Mesenchymal stem cell (in vitro differentiated cells and primary cell): Measurements from ENCODE around the gene RASGRP2.

ENCODE experiments used
- DNase-seq: peaks from one replicate; pipeline ENCODE4 v3.0.0-alpha.2; 2013
- H2AFZ ChIP-seq: one replicate; pipeline ENCODE4 v1.6.1; 2013; ENCODE audit warnings: low read depth, mild to moderate bottlenecking, control low read depth, inconsistent platforms, low read length, moderate library complexity
- H2AK5ac ChIP-seq: 2 replicates; pipeline ENCODE4 v1.6.1; 2013; ENCODE audit warnings: low read length, moderate library complexity, mild to moderate bottlenecking, inconsistent platforms; ENCODE audit not compliant: severe bottlenecking
- H2BK120ac ChIP-seq: one replicate; pipeline ENCODE4 v1.6.1; 2013; ENCODE audit warnings: low read depth, mild to moderate bottlenecking, inconsistent platforms, low read length, moderate library complexity
- H2BK12ac ChIP-seq, 2 experiments: one replicate each; pipeline ENCODE4 v1.6.1; 2013; ENCODE audit warnings: inconsistent platforms in 2 of 2, low read length in 2 of 2, mild to moderate bottlenecking in 2 of 2, moderate library complexity in 2 of 2, control low read depth in 1 of 2
- H2BK15ac ChIP-seq: one replicate; pipeline ENCODE4 v1.6.1; 2013; ENCODE audit warnings: mild to moderate bottlenecking, low read depth, inconsistent platforms; ENCODE audit not compliant: poor library complexity, severe bottlenecking
- H2BK5ac ChIP-seq: 2 replicates; pipeline ENCODE4 v1.6.1; 2013; ENCODE audit warnings: low read depth, mild to moderate bottlenecking, low read length, control low read depth, inconsistent platforms; ENCODE audit not compliant: poor library complexity, severe bottlenecking
- H3K14ac ChIP-seq, 2 experiments: one replicate each; pipeline ENCODE4 v1.6.1; 2013; ENCODE audit warnings: inconsistent platforms in 2 of 2, low read length in 2 of 2, control low read depth in 1 of 2, mild to moderate bottlenecking in 1 of 2, moderate library complexity in 1 of 2
- H3K18ac ChIP-seq, 2 experiments: one replicate each; pipeline ENCODE4 v1.6.1; 2013; ENCODE audit warnings: inconsistent platforms in 2 of 2, low read length in 2 of 2, control low read depth in 1 of 2, low read depth in 1 of 2, mild to moderate bottlenecking in 1 of 2
- H3K23ac ChIP-seq, 2 experiments: one replicate each; pipeline ENCODE4 v1.6.1; 2013; ENCODE audit warnings: inconsistent platforms in 2 of 2, low read length in 2 of 2, mild to moderate bottlenecking in 2 of 2, moderate library complexity in 2 of 2, control low read depth in 1 of 2
- H3K27ac ChIP-seq: 2 replicates; pipeline ENCODE4 v1.5.1; 2013; ENCODE audit warnings: mild to moderate bottlenecking, moderate library complexity, low read length, control low read depth, inconsistent platforms; ENCODE audit not compliant: poor library complexity, severe bottlenecking
- H3K27me3 ChIP-seq, 2 experiments: 2 replicates each; pipeline versions ENCODE4 v1.6.1 to v1.7.0; 2013; ENCODE audit warnings: low read length in 2 of 2, mild to moderate bottlenecking in 2 of 2, moderate library complexity in 2 of 2, control low read depth in 1 of 2, inconsistent platforms in 1 of 2; ENCODE audit not compliant: control insufficient read depth in 1 of 2, insufficient read depth in 1 of 2
- H3K36me3 ChIP-seq, 2 experiments: 2 replicates each; pipeline versions ENCODE4 v1.6.1 to v1.7.0; 2013; ENCODE audit warnings: low read length in 2 of 2, control low read depth in 1 of 2, inconsistent platforms in 1 of 2, low read depth in 1 of 2, mild to moderate bottlenecking in 1 of 2; ENCODE audit not compliant: insufficient read depth in 2 of 2, control insufficient read depth in 1 of 2
- H3K4ac ChIP-seq, 2 experiments: one replicate each; pipeline ENCODE4 v1.6.1; 2013; ENCODE audit warnings: inconsistent platforms in 2 of 2, low read length in 2 of 2, mild to moderate bottlenecking in 2 of 2, moderate library complexity in 2 of 2, control low read depth in 1 of 2, low read depth in 1 of 2
- H3K4me1 ChIP-seq: 2 replicates; pipeline ENCODE4 v1.6.1; 2013; ENCODE audit warnings: low read depth, low read length, control low read depth; ENCODE audit not compliant: control insufficient read depth, insufficient read depth
- H3K4me2 ChIP-seq: 2 replicates; pipeline ENCODE4 v1.6.1; 2013; ENCODE audit warnings: low read length, mild to moderate bottlenecking, inconsistent platforms; ENCODE audit not compliant: poor library complexity, severe bottlenecking
- H3K4me3 ChIP-seq, 2 experiments: 2 replicates each; pipeline versions ENCODE4 v1.5.1 to v1.7.0; 2013; ENCODE audit warnings: low read length in 2 of 2, mild to moderate bottlenecking in 2 of 2, control low read depth in 1 of 2, low read depth in 1 of 2; ENCODE audit not compliant: insufficient read depth in 1 of 2
- H3K79me1 ChIP-seq: replicated peaks from 2 replicates; pipeline ENCODE4 v1.6.1; 2013; ENCODE audit warnings: mild to moderate bottlenecking, control low read depth, low read length, inconsistent platforms; ENCODE audit not compliant: poor library complexity, severe bottlenecking
- H3K9ac ChIP-seq: 2 replicates; pipeline ENCODE4 v1.7.0; 2013; ENCODE audit warnings: mild to moderate bottlenecking, low read length, moderate library complexity
- H3K9me3 ChIP-seq: 2 replicates; pipeline ENCODE4 v1.7.0; 2013; ENCODE audit warnings: mild to moderate bottlenecking, low read length; ENCODE audit not compliant: control insufficient read depth
- H4K8ac ChIP-seq: one replicate; pipeline ENCODE4 v1.6.1; 2013; ENCODE audit warnings: inconsistent platforms, mild to moderate bottlenecking, low read length, moderate library complexity
- H4K91ac ChIP-seq: one replicate; pipeline ENCODE4 v1.6.1; 2013; ENCODE audit warnings: mild to moderate bottlenecking, low read length, inconsistent platforms
- WGBS: methylation state at CpG from one replicate; pipeline ENCODE4 v1.1.7; 2013; ENCODE audit warnings: mixed read lengths; 5-methylcytosine and 5-hydroxymethylcytosine counted together

The RASGRP2 gene

DNA sequence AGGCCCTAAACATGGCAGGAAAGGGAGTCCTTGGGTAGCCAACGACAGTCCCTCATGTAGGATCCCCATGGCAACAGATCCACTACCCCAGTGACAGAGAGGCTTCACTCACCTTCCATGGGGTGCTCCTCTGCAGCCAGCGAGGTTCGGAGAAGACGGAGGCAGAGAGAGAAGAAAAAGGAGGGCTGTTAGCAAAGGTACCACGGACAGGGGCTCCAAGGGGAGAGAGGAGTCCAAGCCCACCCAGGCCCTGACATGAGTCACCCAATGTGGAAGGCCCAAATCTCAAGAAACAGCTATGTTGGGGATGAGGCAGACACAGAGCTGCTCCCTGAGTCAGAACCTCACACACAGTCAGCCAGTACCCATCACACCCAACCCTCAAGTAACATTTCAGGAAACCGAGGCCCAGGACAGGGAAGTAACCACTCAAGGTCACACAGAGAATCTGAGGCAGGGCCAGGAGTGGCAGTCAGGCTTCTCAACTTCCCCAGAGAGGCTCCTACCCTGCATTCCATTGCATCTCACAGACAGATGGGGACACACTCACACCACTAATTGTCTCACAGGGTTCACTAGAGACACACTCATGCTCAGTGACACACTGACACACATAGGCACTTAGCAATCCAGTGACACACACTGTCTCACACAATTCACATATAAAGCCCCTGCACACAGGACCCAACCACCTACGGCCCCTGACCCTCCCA, 46.1 kb downstream of the RASGRP2 start:
- Histone ChIP-seq H3K4me2 (no peak overlapping the region), H2AFZ (no peak overlapping the region), H3K27me3 (peaks cover 71 to 72% of the 10 kb centered on the region in 2 experiments), H3K23ac (no peak overlapping the region), H3K4me3 (no peak overlapping the region), H3K36me3 (no peaks in the 10 kb centered on the region), H2BK120ac (no peak overlapping the region), H3K9me3 (no peaks in the 10 kb centered on the region), H4K8ac (no peak overlapping the region), H3K14ac (no peak overlapping the region), H2BK5ac (no peak overlapping the region), H3K9ac (no peak overlapping the region), H2AK5ac (no peak overlapping the region), H3K4ac (no peak overlapping the region), H3K4me1 (peaks cover 6% of the 10 kb centered on the region), H3K27ac (no peak overlapping the region), H2BK15ac (no peak overlapping the region), H3K79me1 (no peaks in the 10 kb centered on the region), H4K91ac (no peak overlapping the region), H3K18ac (no peak overlapping the region), H2BK12ac (no peak overlapping the region)
- DNase-seq, result no peak
- WGBS, result 67% methylated on average over 6 of the region's 7 CpGs

DNA sequence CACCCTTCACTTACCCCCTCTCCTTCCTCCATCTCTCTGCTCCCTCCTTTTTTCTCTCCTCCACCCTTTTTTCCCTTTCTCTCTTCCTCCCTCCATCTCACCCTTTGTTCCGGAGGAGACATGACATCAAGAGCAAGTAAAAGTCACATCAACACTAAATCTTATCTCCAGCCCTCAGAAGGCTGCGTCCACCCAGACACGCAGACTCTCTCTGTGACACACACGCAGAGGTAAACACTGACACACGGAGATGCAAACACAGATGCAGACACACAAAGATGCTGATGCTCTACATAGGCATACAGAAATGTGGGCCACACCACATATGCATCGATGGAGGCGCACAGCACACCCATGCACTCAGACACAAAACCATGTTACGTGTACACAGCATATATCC, 47.9 kb downstream of the RASGRP2 start:
- H3K27me3 ChIP-seq, result peaks cover 85 to 88% of the 10 kb centered on the region in 2 experiments
- peaks cover 6% of the 10 kb centered on the region for H3K4me1 ChIP-seq
- no peak overlapping the region for H2BK12ac ChIP-seq
- no peak overlapping the region for H2BK5ac ChIP-seq
- H3K9me3 ChIP-seq, result no peaks in the 10 kb centered on the region
- no peak overlapping the region for H3K4me3 ChIP-seq
- no peak overlapping the region for H2AK5ac ChIP-seq
- H3K4me2 ChIP-seq, result no peak overlapping the region
- H3K18ac ChIP-seq, result no peak overlapping the region
- no peak overlapping the region for H2AFZ ChIP-seq
- no peaks in the 10 kb centered on the region for H3K36me3 ChIP-seq
- no peak overlapping the region for H3K4ac ChIP-seq
- no peak overlapping the region for H4K91ac ChIP-seq
- no peak for DNase-seq
- H3K79me1 ChIP-seq, result no peaks in the 10 kb centered on the region
- H3K23ac ChIP-seq, result no peak overlapping the region
- no peak overlapping the region for H4K8ac ChIP-seq
- no peak overlapping the region for H2BK15ac ChIP-seq
- H3K27ac ChIP-seq, result no peak overlapping the region
- WGBS, result 76% methylated on average over 6 of the region's 8 CpGs
- no peak overlapping the region for H3K9ac ChIP-seq
- no peak overlapping the region for H2BK120ac ChIP-seq
- H3K14ac ChIP-seq, result no peak overlapping the region

DNA sequence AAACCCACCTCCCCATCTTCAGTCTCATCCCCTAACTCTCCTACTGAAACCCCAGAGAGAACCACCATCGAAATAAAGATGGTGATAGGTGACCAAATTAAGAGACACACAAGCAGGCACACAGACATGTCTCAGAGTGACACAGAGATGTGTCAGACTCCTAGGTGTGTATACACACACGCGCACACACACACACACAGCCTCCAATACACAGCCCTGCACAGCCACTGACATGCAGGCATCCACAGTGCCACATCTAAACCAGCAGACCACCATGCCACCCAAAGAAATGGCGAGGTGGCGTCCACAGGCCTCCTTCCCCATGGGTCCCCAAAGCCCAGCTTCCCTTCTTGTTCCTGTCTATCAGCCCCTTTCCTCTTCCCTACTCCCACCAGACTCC, 48.4 kb downstream of the RASGRP2 start:
- H3K18ac ChIP-seq, result no peak overlapping the region
- H4K91ac ChIP-seq, result no peak overlapping the region
- DNase-seq, result no peak
- H3K27ac ChIP-seq, result no peak overlapping the region
- WGBS, result 90% methylated on average over 5 of the region's 5 CpGs
- H3K4me1 ChIP-seq, result peaks cover 6% of the 10 kb centered on the region
- H2BK5ac ChIP-seq, result no peak overlapping the region
- no peak overlapping the region for H2BK120ac ChIP-seq
- no peak overlapping the region for H2BK15ac ChIP-seq
- H3K36me3 ChIP-seq, result no peaks in the 10 kb centered on the region
- no peak overlapping the region for H3K4ac ChIP-seq
- H3K9ac ChIP-seq, result no peak overlapping the region
- H2BK12ac ChIP-seq, result no peak overlapping the region
- no peak overlapping the region for H2AK5ac ChIP-seq
- H4K8ac ChIP-seq, result no peak overlapping the region
- H3K9me3 ChIP-seq, result no peaks in the 10 kb centered on the region
- no peak overlapping the region for H3K4me3 ChIP-seq
- H3K14ac ChIP-seq, result no peak overlapping the region
- no peaks in the 10 kb centered on the region for H3K79me1 ChIP-seq
- H3K27me3 ChIP-seq, result peaks cover 85 to 88% of the 10 kb centered on the region in 2 experiments
- no peak overlapping the region for H2AFZ ChIP-seq
- H3K23ac ChIP-seq, result no peak overlapping the region
- H3K4me2 ChIP-seq, result no peak overlapping the region

DNA sequence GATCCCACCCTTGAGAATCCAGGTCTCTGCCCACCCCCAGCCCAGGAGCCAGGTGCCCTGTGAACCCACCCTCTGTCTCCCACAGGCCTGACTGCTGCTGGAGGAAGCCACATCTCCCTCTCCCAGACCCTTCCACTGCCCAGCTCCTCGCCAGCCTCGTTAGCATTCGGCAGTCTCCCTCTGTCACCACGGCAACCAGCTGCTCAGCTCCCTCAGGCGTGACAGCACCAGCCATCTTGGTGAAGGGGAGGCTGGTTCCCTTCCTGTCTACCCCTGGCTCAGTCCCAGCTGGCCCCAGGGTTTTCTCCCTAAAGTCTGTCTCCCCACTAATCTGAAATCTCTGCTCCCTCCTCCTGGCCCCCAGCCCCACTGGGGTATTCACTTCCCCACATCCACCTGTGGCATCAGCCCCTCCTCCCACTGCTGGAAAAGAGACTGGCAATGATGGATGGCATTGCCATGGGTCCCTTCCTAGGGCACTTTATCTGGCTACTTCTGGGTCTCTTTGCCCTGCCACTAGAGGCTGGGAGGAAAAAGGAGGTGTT, 49.0 kb downstream of the RASGRP2 start:
- Histone ChIP-seq H2AK5ac (no peak overlapping the region), H4K91ac (no peak overlapping the region), H3K14ac (peak overlapping the region in 1 of 2 experiments; percentile 67), H3K4ac (no peak overlapping the region), H3K9me3 (no peaks in the 10 kb centered on the region), H2BK120ac (no peak overlapping the region), H3K4me1 (peaks cover 6% of the 10 kb centered on the region), H3K27me3 (peaks cover 82 to 85% of the 10 kb centered on the region in 2 experiments), H3K4me2 (no peak overlapping the region), H2BK5ac (no peak overlapping the region), H3K27ac (no peak overlapping the region), H3K23ac (no peak overlapping the region), H2BK15ac (no peak overlapping the region), H3K4me3 (no peak overlapping the region), H3K9ac (no peak overlapping the region), H3K79me1 (no peaks in the 10 kb centered on the region), H2AFZ (no peak overlapping the region), H3K18ac (no peak overlapping the region), H4K8ac (no peak overlapping the region), H3K36me3 (no peaks in the 10 kb centered on the region), H2BK12ac (no peak overlapping the region)
- 17% methylated on average over 5 of the region's 5 CpGs for WGBS
- DNase-seq, result no peak
